ENCODE measurements around the gene SYVN1.
"Not testable (repeated sequence)": the region's sequence is repeated elsewhere in the genome, so short reads cannot be mapped to it uniquely, and the experiment has no call there.

The SYVN1 gene

GRCh38 chr11:65151331-65151899 lies 17.1 kb upstream of the SYVN1 start:
- DNase-seq (ENCODE audit: low spot score) = no peak

- no peak for DNase-seq (ENCODE audit: low spot score)
Observed at GRCh38 chr11:65150509-65151299, 16.4 kb upstream of the SYVN1 start.

- not testable (repeated sequence) for DNase-seq (ENCODE audit: low spot score)
Observed at GRCh38 chr11:65150131-65150508, 15.8 kb upstream of the SYVN1 start.

- no peak for DNase-seq (ENCODE audit: low spot score)
Observed at GRCh38 chr11:65148657-65149056, 14.3 kb upstream of the SYVN1 start.

- no peak for DNase-seq (ENCODE audit: low spot score)
Observed at GRCh38 chr11:65147352-65148075, 13.2 kb upstream of the SYVN1 start.

GRCh38 chr11:65141896-65142494 lies 7.7 kb upstream of the SYVN1 start:
- no peak for DNase-seq (ENCODE audit: low spot score)

GRCh38 chr11:65136515-65137096 lies 2.3 kb upstream of the SYVN1 start:
- DNase-seq (ENCODE audit: low spot score) = no peak

GRCh38 chr11:65135633-65136145 lies 1.4 kb upstream of the SYVN1 start:
- DNase-seq (ENCODE audit: low spot score) = no peak

- DNase-seq (ENCODE audit: low spot score) = peak; percentile 92
Observed at GRCh38 chr11:65134952-65135632, 773 bp upstream of the SYVN1 start.

GRCh38 chr11:65133724-65134123 lies 595 bp downstream of the SYVN1 start:
- DNase-seq (ENCODE audit: low spot score) = no peak

- no peak for DNase-seq (ENCODE audit: low spot score)
Observed at GRCh38 chr11:65132988-65133700, 1.2 kb downstream of the SYVN1 start.

GRCh38 chr11:65132238-65132987 lies 1.9 kb downstream of the SYVN1 start:
- DNase-seq (ENCODE audit: low spot score) = no peak

GRCh38 chr11:65131895-65132237 lies 2.5 kb downstream of the SYVN1 start:
- no peak for DNase-seq (ENCODE audit: low spot score)

- DNase-seq (ENCODE audit: low spot score) = no peak
Observed at GRCh38 chr11:65131417-65131776, 2.9 kb downstream of the SYVN1 start.

- no peak for DNase-seq (ENCODE audit: low spot score)
Observed at GRCh38 chr11:65130631-65131416, 3.5 kb downstream of the SYVN1 start.

GRCh38 chr11:65129649-65130441 lies 4.5 kb downstream of the SYVN1 start:
- no peak for DNase-seq (ENCODE audit: low spot score)

- peak; percentile 53 for DNase-seq (ENCODE audit: low spot score)
Observed at GRCh38 chr11:65128182-65129145, 5.9 kb downstream of the SYVN1 start.
